Ascending aorta (tissue), 2 donors: ENCODE results near the gene TRABD2B. TPM values are rescaled to one million over a fixed set of nuclear protein-coding genes. Genes with fewer than 3 reads are reported as not detected.

ENCODE experiments used
- DNase-seq, 2 donors: peaks; one replicate each; pipeline ENCODE4 v3.0.0-alpha.2; 2019; ENCODE audit warnings: low spot score in 2 of 2
- H3K27ac ChIP-seq, 2 donors: fragments of 200-600 bp; sonication (generic); one replicate each; pipeline ENCODE4 v1.5.1; 2016 to 2017; ENCODE audit warnings: mild to moderate bottlenecking in 1 of 2
- H3K27me3 ChIP-seq: fragments of 200-600 bp; sonication (generic); one replicate; pipeline ENCODE4 v1.5.1; 2017
- H3K36me3 ChIP-seq, 2 donors: fragments of 200-600 bp; sonication (generic); one replicate each; pipeline ENCODE4 v1.5.1; 2016
- H3K4me1 ChIP-seq, 2 donors: fragments of 200-600 bp; sonication (generic); one replicate each; pipeline ENCODE4 v1.5.1; 2016 to 2017; ENCODE audit warnings: mild to moderate bottlenecking in 1 of 2
- H3K4me3 ChIP-seq, 2 donors: fragments of 200-600 bp; sonication (generic); one replicate each; pipeline ENCODE4 v1.5.1; 2016 to 2017; ENCODE audit warnings: mild to moderate bottlenecking in 1 of 2
- H3K9me3 ChIP-seq, 2 donors: fragments of 200-600 bp; sonication (generic); one replicate each; pipeline ENCODE4 v1.5.1; 2016
- intact Hi-C: fragments of 100-400 bp; cut with DNase I; formaldehyde crosslinking; loops from one replicate; pipeline ENCODE4 v1.15.1; 2023
- total RNA-seq: library from RNA; depleted of rRNA; stranded (reverse); fragments of >200 nt; gene quantifications from one replicate; pipeline ENCODE4 v1.1.0, GENCODE V29; 2016
- TF ChIP-seq, protein P1 (sequence below), 3 experiments: fragments of 200-600 bp in 2 of 3; fragments of 450-650 bp in 1 of 3; sonication (generic) in 2 of 3; IDR thresholded peaks; one replicate each; pipeline ENCODE4 v1.5.1; 2016 to 2019; ENCODE audit warnings: antibody characterized with exemption in 3 of 3, mild to moderate bottlenecking in 1 of 3, moderate library complexity in 1 of 3

The TRABD2B gene
- total RNA-seq, 1 donor from 2014 or later, result 7.9 TPM

DNA sequence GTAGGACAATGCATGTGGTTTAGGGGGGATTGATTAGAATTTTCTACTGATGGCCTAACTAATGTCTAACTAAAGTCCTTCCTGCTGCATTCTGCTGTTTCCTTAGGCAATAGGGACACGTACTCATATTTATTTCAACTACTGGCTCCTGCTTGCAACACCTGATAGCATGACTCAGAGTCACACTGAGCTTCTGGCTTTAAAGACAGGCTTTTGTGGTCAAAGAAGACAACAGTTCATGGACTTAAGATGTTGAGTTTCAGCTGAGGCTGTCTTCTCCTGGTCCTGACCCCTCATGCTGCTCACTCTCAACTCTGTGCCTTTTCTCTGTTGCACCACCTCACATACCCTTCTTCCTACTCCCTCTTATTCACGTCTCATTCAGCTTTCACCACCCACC lies 29.1 kb upstream of the TRABD2B start:
- H3K27me3 ChIP-seq, result no peaks in the 10 kb centered on the region
- intact Hi-C loops, result no loop called here
- DNase-seq, result peak in 1 of 2 donors; percentile 39
- no peak overlapping the region for H3K4me3 ChIP-seq
- H3K4me1 ChIP-seq, result no peaks in the 10 kb centered on the region
- no peaks in the 10 kb centered on the region for H3K9me3 ChIP-seq
- H3K36me3 ChIP-seq, result no peaks in the 10 kb centered on the region
- TF ChIP-seq, protein P1, sequence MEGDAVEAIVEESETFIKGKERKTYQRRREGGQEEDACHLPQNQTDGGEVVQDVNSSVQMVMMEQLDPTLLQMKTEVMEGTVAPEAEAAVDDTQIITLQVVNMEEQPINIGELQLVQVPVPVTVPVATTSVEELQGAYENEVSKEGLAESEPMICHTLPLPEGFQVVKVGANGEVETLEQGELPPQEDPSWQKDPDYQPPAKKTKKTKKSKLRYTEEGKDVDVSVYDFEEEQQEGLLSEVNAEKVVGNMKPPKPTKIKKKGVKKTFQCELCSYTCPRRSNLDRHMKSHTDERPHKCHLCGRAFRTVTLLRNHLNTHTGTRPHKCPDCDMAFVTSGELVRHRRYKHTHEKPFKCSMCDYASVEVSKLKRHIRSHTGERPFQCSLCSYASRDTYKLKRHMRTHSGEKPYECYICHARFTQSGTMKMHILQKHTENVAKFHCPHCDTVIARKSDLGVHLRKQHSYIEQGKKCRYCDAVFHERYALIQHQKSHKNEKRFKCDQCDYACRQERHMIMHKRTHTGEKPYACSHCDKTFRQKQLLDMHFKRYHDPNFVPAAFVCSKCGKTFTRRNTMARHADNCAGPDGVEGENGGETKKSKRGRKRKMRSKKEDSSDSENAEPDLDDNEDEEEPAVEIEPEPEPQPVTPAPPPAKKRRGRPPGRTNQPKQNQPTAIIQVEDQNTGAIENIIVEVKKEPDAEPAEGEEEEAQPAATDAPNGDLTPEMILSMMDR (IDR thresholded peaks at IDR 0.05), result no peak
- H3K27ac ChIP-seq, result no peak overlapping the region

- no peak overlapping the region for H3K27ac ChIP-seq
- TF ChIP-seq, protein P1 (IDR thresholded peaks at IDR 0.05), result no peak
- peak in 1 of 2 donors; percentile 40 for DNase-seq
- intact Hi-C loops, result no loop called here
- H3K4me3 ChIP-seq, result no peak overlapping the region
- H3K9me3 ChIP-seq, result no peaks in the 10 kb centered on the region
- H3K36me3 ChIP-seq, result no peaks in the 10 kb centered on the region
- H3K27me3 ChIP-seq, result no peaks in the 10 kb centered on the region
- H3K4me1 ChIP-seq, result peaks cover 0 to 5% of the 10 kb centered on the region in 2 donors
These were observed 27.9 kb upstream of the TRABD2B start for GRCh38 chr1:48025076-48025475.

GRCh38 chr1:48023488-48023887 lies 26.3 kb upstream of the TRABD2B start:
- DNase-seq, result peak in 1 of 2 donors; percentile 62
- TF ChIP-seq, protein P1 (IDR thresholded peaks at IDR 0.05), result peak in 1 of 3 experiments; percentile 15
- Histone ChIP-seq H3K4me1 (peaks cover 0 to 15% of the 10 kb centered on the region in 2 donors), H3K36me3 (no peaks in the 10 kb centered on the region), H3K4me3 (no peak overlapping the region), H3K27ac (no peak overlapping the region), H3K9me3 (no peaks in the 10 kb centered on the region), H3K27me3 (no peaks in the 10 kb centered on the region)
- intact Hi-C loops, result no loop called here

DNA sequence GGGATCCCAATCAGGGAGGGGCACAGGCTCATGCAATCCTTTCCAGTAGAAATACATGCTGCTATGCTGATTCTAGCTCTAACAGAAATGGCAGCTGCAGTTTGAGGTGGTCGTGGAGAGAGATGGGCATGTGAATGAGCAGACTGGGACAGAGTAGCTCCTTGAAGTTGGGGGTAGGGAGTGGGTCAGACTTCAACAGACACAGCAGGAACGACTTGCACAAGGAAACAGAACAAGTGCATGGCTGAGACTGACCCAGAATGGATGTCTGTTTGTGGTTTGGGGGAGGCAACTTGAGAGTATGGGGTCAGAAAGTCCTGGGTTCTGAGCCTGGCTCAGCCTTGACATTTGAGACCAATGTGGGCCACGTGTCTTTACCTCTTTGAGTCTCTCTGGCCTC lies 25.1 kb upstream of the TRABD2B start:
- peak in 1 of 2 donors; percentile 40 for DNase-seq
- TF ChIP-seq, protein P1 (IDR thresholded peaks at IDR 0.05), result no peak
- Histone ChIP-seq H3K4me3 (no peak overlapping the region), H3K36me3 (no peaks in the 10 kb centered on the region), H3K27ac (no peak overlapping the region), H3K9me3 (no peaks in the 10 kb centered on the region), H3K4me1 (peaks cover 0 to 16% of the 10 kb centered on the region in 2 donors), H3K27me3 (no peaks in the 10 kb centered on the region)
- intact Hi-C loops, result no loop called here

GRCh38 chr1:48021792-48022191 lies 24.6 kb upstream of the TRABD2B start:
- intact Hi-C loops, result no loop called here
- Histone ChIP-seq H3K4me3 (no peak overlapping the region), H3K27me3 (no peaks in the 10 kb centered on the region), H3K4me1 (peaks cover 0 to 21% of the 10 kb centered on the region in 2 donors), H3K36me3 (no peaks in the 10 kb centered on the region), H3K9me3 (no peaks in the 10 kb centered on the region), H3K27ac (no peak overlapping the region)
- TF ChIP-seq, protein P1 (IDR thresholded peaks at IDR 0.05), result no peak
- peak in 1 of 2 donors; percentile 30 for DNase-seq
